Epithelial cell of esophagus (primary cell): ENCODE measurements around the gene TACC2.
"Not testable (repeated sequence)": the region's sequence is repeated elsewhere in the genome, so short reads cannot be mapped to it uniquely, and the experiment has no call there.

Experiments
- DNase-seq: peaks from one replicate; pipeline ENCODE4 v3.0.0; 2010; ENCODE audit warnings: low read depth
- H3K4me3 ChIP-seq: 2 replicates; pipeline ENCODE4 v1.5.1; 2011; ENCODE audit warnings: mild to moderate bottlenecking, low read length, control low read depth
- CTCF ChIP-seq: IDR thresholded peaks from 2 replicates; pipeline ENCODE4 v1.5.1; 2011; ENCODE audit warnings: low read depth, mild to moderate bottlenecking, low read length, control low read depth, inconsistent platforms; ENCODE audit not compliant: insufficient read depth; ENCODE audit errors: missing control alignments

Gene TACC2

GRCh38 chr10:122085423-122085911, 96.5 kb downstream of the TACC2 start:
- peak; percentile 100 for DNase-seq
- peak overlapping the region; percentile 39 for H3K4me3 ChIP-seq
- no peak for TF ChIP-seq CTCF

- H3K4me3 ChIP-seq, result peak overlapping the region; percentile 39
- no peak for DNase-seq
- TF ChIP-seq CTCF, result no peak
These were observed 97.7 kb downstream of the TACC2 start for GRCh38 chr10:122086416-122087240.

- peak; percentile 51 for DNase-seq
- TF ChIP-seq CTCF, result no peak
- H3K4me3 ChIP-seq, result peak overlapping the region; percentile 39
These were observed 98.5 kb downstream of the TACC2 start for GRCh38 chr10:122087436-122087835.

GRCh38 chr10:122089311-122090017, 100.5 kb downstream of the TACC2 start:
- peak; percentile 50 for TF ChIP-seq CTCF
- peak overlapping the region; percentile 10 for H3K4me3 ChIP-seq
- peak; percentile 98 for DNase-seq

GRCh38 chr10:122091722-122092121, 102.8 kb downstream of the TACC2 start:
- no peak overlapping the region for H3K4me3 ChIP-seq
- no peak for TF ChIP-seq CTCF
- DNase-seq, result no peak

- H3K4me3 ChIP-seq, result no peak overlapping the region
- DNase-seq, result no peak
- TF ChIP-seq CTCF, result no peak
These were observed 104.1 kb downstream of the TACC2 start for GRCh38 chr10:122093076-122093475.

GRCh38 chr10:122096181-122096580, 107.2 kb downstream of the TACC2 start:
- H3K4me3 ChIP-seq, DNase-seq: not testable (repeated sequence)
